ENCODE data around the gene NIN.

GRCh38 chr14:50832935-50833630 is 2.1 kb upstream of the NIN start:
- TF ChIP-seq EZH2 (IDR thresholded peaks at IDR 0.05; ENCODE audit: borderline replicate concordance, low read depth, low read length, severe bottlenecking), result no peak
- no peak for TF ChIP-seq CTCF (IDR thresholded peaks at IDR 0.05; ENCODE audit: borderline replicate concordance, extremely low read depth, low read length, poor library complexity, severe bottlenecking)

Measured in DND-41 (cell line).